Fibroblast of lung (primary cell): ENCODE data around the gene NDUFB3. TPM values are rescaled to one million over a fixed set of nuclear protein-coding genes. Genes with fewer than 3 reads are reported as not detected.

Experiments
- DNase-seq, 2 donors: peaks; one replicate each; pipeline versions ENCODE4 v3.0.0 to v3.0.0-alpha.2; 2010; ENCODE audit warnings: low read depth in 2 of 2
- H2AFZ ChIP-seq: 2 replicates; pipeline ENCODE4 v1.5.1; 2012; ENCODE audit warnings: low read length, control low read depth, inconsistent platforms
- H3K27ac ChIP-seq: 2 replicates; pipeline ENCODE4 v1.5.1; 2011; ENCODE audit warnings: low read length, control low read depth; ENCODE audit not compliant: insufficient read depth
- H3K27me3 ChIP-seq: 2 replicates; pipeline ENCODE4 v1.5.1; 2011; ENCODE audit warnings: mild to moderate bottlenecking, low read length; ENCODE audit not compliant: control insufficient read depth, insufficient read depth
- H3K36me3 ChIP-seq: 2 replicates; pipeline ENCODE4 v1.5.1; 2011; ENCODE audit warnings: low read length; ENCODE audit not compliant: control insufficient read depth, insufficient read depth
- H3K4me1 ChIP-seq: 2 replicates; pipeline ENCODE4 v1.5.1; 2011; ENCODE audit warnings: low read length; ENCODE audit not compliant: control insufficient read depth, insufficient read depth; ENCODE audit errors: extremely low read depth
- H3K4me2 ChIP-seq: 2 replicates; pipeline ENCODE4 v1.5.1; 2011; ENCODE audit warnings: low read length, control low read depth; ENCODE audit not compliant: insufficient read depth; ENCODE audit errors: extremely low read depth
- H3K4me3 ChIP-seq, 4 experiments: fragments of 200-600 bp in 1 of 4; sonication (generic) in 1 of 4; replicated peaks in 1 of 4; 2 replicates each; pipeline ENCODE4 v1.5.1; 2011 to 2016; ENCODE audit warnings: low read length in 4 of 4, low read depth in 3 of 4, mild to moderate bottlenecking in 3 of 4, control low read depth in 2 of 4, inconsistent platforms in 1 of 4, mixed read lengths in 1 of 4; ENCODE audit not compliant: insufficient read depth in 1 of 4; ENCODE audit errors: control extremely low read depth in 1 of 4
- H3K79me2 ChIP-seq: 2 replicates; pipeline ENCODE4 v1.5.1; 2012; ENCODE audit warnings: mild to moderate bottlenecking, low read length, inconsistent platforms; ENCODE audit not compliant: control insufficient read depth, insufficient read depth
- H3K9ac ChIP-seq: 2 replicates; pipeline ENCODE4 v1.5.1; 2011; ENCODE audit warnings: mild to moderate bottlenecking, low read length, control low read depth; ENCODE audit not compliant: insufficient read depth
- H3K9me3 ChIP-seq: 2 replicates; pipeline ENCODE4 v1.5.1; 2012; ENCODE audit warnings: low read depth, low read length; ENCODE audit not compliant: control insufficient read depth, insufficient read depth
- H4K20me1 ChIP-seq: 2 replicates; pipeline ENCODE4 v1.5.1; 2011; ENCODE audit warnings: low read length; ENCODE audit not compliant: control insufficient read depth, insufficient read depth; ENCODE audit errors: extremely low read depth
- CTCF ChIP-seq, 2 donors: IDR thresholded peaks in 1 of 2; conservative IDR thresholded peaks in 1 of 2; 1 replicate in 1 of 2; 2 replicates in 1 of 2; pipeline ENCODE4 v1.5.1; 2011 to 2012; ENCODE audit warnings: low read length in 2 of 2, control low read depth in 1 of 2, inconsistent platforms in 1 of 2, low read depth in 1 of 2, mild to moderate bottlenecking in 1 of 2
- EZH2 ChIP-seq: IDR thresholded peaks from 2 replicates; pipeline ENCODE4 v1.5.1; 2012; ENCODE audit warnings: low read length, control low read depth, mild to moderate bottlenecking; ENCODE audit errors: missing control alignments
- polyA plus RNA-seq, 2 donors: library from polyadenylated mRNA; depleted of rRNA in 1 of 2; stranded (reverse) in 1 of 2; unstranded in 1 of 2; fragments of >200 nt; gene quantifications; 2 replicates each; pipeline ENCODE4 v1.2.1, GENCODE V29; 2011 to 2012; ENCODE audit warnings: missing spikeins in 1 of 2
- total RNA-seq: library from RNA; depleted of rRNA; stranded (reverse); fragments of >200 nt; gene quantifications from 2 replicates; pipeline ENCODE4 v1.2.1, GENCODE V29; 2014

NDUFB3 gene
- total and polyA plus RNA-seq, 2 donors (not counting 1 experiment from before 2014, with no cell fraction given): 77.5 to 121 TPM

GRCh38 chr2:201109186-201109585 lies 37.4 kb downstream of the NDUFB3 start:
- no peaks in the 10 kb centered on the region for H4K20me1 ChIP-seq
- H2AFZ ChIP-seq: no peak overlapping the region
- no peak overlapping the region for H3K4me2 ChIP-seq
- H3K27ac ChIP-seq: no peak overlapping the region
- no peak overlapping the region for H3K4me3 ChIP-seq
- DNase-seq: no peak
- H3K79me2 ChIP-seq: no peaks in the 10 kb centered on the region
- H3K9me3 ChIP-seq: no peaks in the 10 kb centered on the region
- TF ChIP-seq EZH2: no peak
- TF ChIP-seq CTCF (conservative IDR thresholded peaks at IDR 0.05 in 1 of 2, IDR thresholded peaks at IDR 0.05 in 1 of 2; ENCODE audit: low read depth in 1 of 2, low read length in 2 of 2): no peak
- H3K36me3 ChIP-seq: no peaks in the 10 kb centered on the region
- no peaks in the 10 kb centered on the region for H3K4me1 ChIP-seq
- H3K27me3 ChIP-seq: no peaks in the 10 kb centered on the region
- no peak overlapping the region for H3K9ac ChIP-seq

- Histone ChIP-seq H3K4me1 (peaks cover 2% of the 10 kb centered on the region), H3K27ac (no peak overlapping the region), H4K20me1 (no peaks in the 10 kb centered on the region), H3K36me3 (no peaks in the 10 kb centered on the region), H2AFZ (no peak overlapping the region), H3K4me3 (no peak overlapping the region), H3K9me3 (no peaks in the 10 kb centered on the region), H3K9ac (no peak overlapping the region), H3K79me2 (no peaks in the 10 kb centered on the region), H3K4me2 (no peak overlapping the region), H3K27me3 (no peaks in the 10 kb centered on the region)
- DNase-seq: no peak
- TF ChIP-seq EZH2 (no peak), CTCF (conservative IDR thresholded peaks at IDR 0.05 in 1 of 2, IDR thresholded peaks at IDR 0.05 in 1 of 2; ENCODE audit: low read depth in 1 of 2, low read length in 2 of 2) (no peak)
Measured at GRCh38 chr2:201110615-201111014, 38.8 kb downstream of the NDUFB3 start.

GRCh38 chr2:201111096-201111495 lies 39.3 kb downstream of the NDUFB3 start:
- no peaks in the 10 kb centered on the region for H4K20me1 ChIP-seq
- DNase-seq: peak in 1 of 2 donors; percentile 15
- no peak overlapping the region for H3K4me3 ChIP-seq
- H3K27me3 ChIP-seq: no peaks in the 10 kb centered on the region
- no peaks in the 10 kb centered on the region for H3K79me2 ChIP-seq
- H3K36me3 ChIP-seq: no peaks in the 10 kb centered on the region
- H3K4me1 ChIP-seq: peaks cover 2% of the 10 kb centered on the region
- H2AFZ ChIP-seq: no peak overlapping the region
- no peak overlapping the region for H3K4me2 ChIP-seq
- no peak overlapping the region for H3K27ac ChIP-seq
- TF ChIP-seq EZH2: no peak
- no peak for TF ChIP-seq CTCF (conservative IDR thresholded peaks at IDR 0.05 in 1 of 2, IDR thresholded peaks at IDR 0.05 in 1 of 2; ENCODE audit: low read depth in 1 of 2, low read length in 2 of 2)
- H3K9me3 ChIP-seq: no peaks in the 10 kb centered on the region
- H3K9ac ChIP-seq: no peak overlapping the region
